Left lung (tissue), 10 donors: ENCODE results near the gene ZNF778. TPM values are rescaled to one million over a fixed set of nuclear protein-coding genes. Genes with fewer than 3 reads are reported as not detected.

ENCODE experiments used
- ATAC-seq: fragments of 200-7000 bp; cut with Tn5 transposase; one replicate; pipeline ENCODE4 v1.9.1; 2020; ENCODE audit warnings: moderate library complexity
- DNase-seq, 4 donors: peaks; one replicate each; pipeline ENCODE4 v3.0.0-alpha.2; 2013 to 2020
- H3K27ac ChIP-seq, 2 donors: fragments of 200-600 bp; sonication (generic) in 1 of 2; one replicate each; pipeline versions ENCODE4 v1.5.0 to v1.8.0; 2020 to 2021
- H3K27me3 ChIP-seq, 2 donors: fragments of 200-600 bp; sonication (generic) in 1 of 2; one replicate each; pipeline versions ENCODE4 v1.5.0 to v1.8.0; 2020 to 2021
- H3K36me3 ChIP-seq, 2 donors: fragments of 200-600 bp; sonication (generic) in 1 of 2; one replicate each; pipeline versions ENCODE4 v1.5.0 to v1.8.0; 2020 to 2021
- H3K4me1 ChIP-seq, 2 donors: fragments of 200-600 bp; one replicate each; pipeline ENCODE4 v1.8.0; 2021
- H3K4me3 ChIP-seq, 2 donors: fragments of 200-600 bp; sonication (generic) in 1 of 2; one replicate each; pipeline versions ENCODE4 v1.5.0 to v1.8.0; 2020 to 2021; ENCODE audit warnings: mild to moderate bottlenecking in 1 of 2
- H3K9me3 ChIP-seq, 2 donors: fragments of 200-600 bp; sonication (generic) in 1 of 2; one replicate each; pipeline versions ENCODE4 v1.5.0 to v1.8.0; 2020 to 2021
- intact Hi-C, 2 donors: fragments of 100-400 bp; cut with DNase I; formaldehyde crosslinking; loops; one replicate each; pipeline versions ENCODE4 v1.11.2 to v1.14.2; 2022
- polyA plus RNA-seq, 6 donors: library from polyadenylated mRNA; unstranded; fragments of 120-200 nt; gene quantifications; one replicate each; pipeline ENCODE4 v1.2.1, GENCODE V29; 2013; ENCODE audit not compliant: insufficient read length in 6 of 6
- total RNA-seq, 2 donors: library from RNA; stranded (reverse); fragmentation: NEBNext Ultra II Directional; extraction: Animal tissue kit (Norgen Biotek cat#: 25700); gene quantifications; one replicate each; pipeline ENCODE4 v1.2.1, GENCODE V29; 2021
- TF ChIP-seq, protein P1 (sequence below), 2 donors: fragments of 200-600 bp; sonication (generic) in 1 of 2; IDR thresholded peaks; one replicate each; pipeline versions ENCODE4 v1.5.0 to v1.8.0; 2021; ENCODE audit warnings: antibody characterized with exemption in 2 of 2
- donor health status: DM: no; HTN: yes; CAD: no.
- donor health status: DM: no; HTN: no; CAD: no.

The ZNF778 gene
- total and polyA plus RNA-seq, 8 donors, result 4.0 to 9.5 (median 6.1) TPM

DNA sequence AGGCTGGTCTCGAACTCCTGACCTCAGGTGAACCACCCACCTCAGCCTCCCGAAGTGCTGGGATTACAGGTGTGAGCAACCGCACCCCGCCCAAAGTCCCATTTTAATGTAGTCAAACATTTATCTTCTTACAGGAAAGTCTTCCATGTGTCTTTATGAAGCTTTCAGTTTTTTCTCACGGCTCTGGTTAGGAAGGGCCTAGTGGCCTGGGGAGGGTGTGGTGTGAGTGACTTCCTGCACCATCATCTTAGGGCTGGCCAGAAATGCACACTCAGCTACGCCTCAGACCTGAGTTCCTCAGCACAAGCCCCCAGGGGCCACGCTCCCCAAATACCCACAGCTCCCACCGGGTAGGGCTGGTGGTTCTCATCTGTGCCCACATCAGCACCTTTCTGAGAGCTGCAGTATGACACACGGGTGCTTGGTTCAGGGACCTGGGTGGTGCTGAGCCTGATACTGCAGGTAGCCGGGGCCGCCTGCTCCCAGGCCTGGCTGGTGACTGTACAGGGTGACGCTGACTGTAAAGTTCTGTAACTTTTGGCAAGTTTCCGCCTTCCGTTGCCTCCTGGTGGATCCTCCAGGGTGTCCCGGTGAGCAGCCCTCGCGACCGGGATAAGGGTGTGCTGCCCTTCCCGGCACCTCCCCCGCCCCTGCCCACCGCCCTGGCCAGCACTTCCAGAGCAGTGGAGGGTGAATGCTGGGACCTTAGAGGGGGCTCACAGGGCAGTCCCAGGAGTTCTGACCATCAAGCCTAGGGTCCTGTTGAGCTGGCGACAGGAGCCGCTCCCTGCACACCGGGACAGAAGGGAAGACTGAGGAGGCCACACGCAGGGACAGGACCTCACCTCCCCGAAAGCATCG lies 52.5 kb downstream of the ZNF778 start:
- no peaks in the 10 kb centered on the region for H3K9me3 ChIP-seq
- TF ChIP-seq, protein P1, sequence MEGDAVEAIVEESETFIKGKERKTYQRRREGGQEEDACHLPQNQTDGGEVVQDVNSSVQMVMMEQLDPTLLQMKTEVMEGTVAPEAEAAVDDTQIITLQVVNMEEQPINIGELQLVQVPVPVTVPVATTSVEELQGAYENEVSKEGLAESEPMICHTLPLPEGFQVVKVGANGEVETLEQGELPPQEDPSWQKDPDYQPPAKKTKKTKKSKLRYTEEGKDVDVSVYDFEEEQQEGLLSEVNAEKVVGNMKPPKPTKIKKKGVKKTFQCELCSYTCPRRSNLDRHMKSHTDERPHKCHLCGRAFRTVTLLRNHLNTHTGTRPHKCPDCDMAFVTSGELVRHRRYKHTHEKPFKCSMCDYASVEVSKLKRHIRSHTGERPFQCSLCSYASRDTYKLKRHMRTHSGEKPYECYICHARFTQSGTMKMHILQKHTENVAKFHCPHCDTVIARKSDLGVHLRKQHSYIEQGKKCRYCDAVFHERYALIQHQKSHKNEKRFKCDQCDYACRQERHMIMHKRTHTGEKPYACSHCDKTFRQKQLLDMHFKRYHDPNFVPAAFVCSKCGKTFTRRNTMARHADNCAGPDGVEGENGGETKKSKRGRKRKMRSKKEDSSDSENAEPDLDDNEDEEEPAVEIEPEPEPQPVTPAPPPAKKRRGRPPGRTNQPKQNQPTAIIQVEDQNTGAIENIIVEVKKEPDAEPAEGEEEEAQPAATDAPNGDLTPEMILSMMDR (IDR thresholded peaks at IDR 0.05), result no peak
- intact Hi-C loops, result no loop called here
- no peak for ATAC-seq
- H3K4me3 ChIP-seq, result no peak overlapping the region
- no peaks in the 10 kb centered on the region for H3K27me3 ChIP-seq
- DNase-seq, result peak in 1 of 4 donors; percentile 41
- no peak overlapping the region for H3K27ac ChIP-seq
- peaks cover 0 to 92% of the 10 kb centered on the region in 2 donors for H3K36me3 ChIP-seq
- no peaks in the 10 kb centered on the region for H3K4me1 ChIP-seq

DNA sequence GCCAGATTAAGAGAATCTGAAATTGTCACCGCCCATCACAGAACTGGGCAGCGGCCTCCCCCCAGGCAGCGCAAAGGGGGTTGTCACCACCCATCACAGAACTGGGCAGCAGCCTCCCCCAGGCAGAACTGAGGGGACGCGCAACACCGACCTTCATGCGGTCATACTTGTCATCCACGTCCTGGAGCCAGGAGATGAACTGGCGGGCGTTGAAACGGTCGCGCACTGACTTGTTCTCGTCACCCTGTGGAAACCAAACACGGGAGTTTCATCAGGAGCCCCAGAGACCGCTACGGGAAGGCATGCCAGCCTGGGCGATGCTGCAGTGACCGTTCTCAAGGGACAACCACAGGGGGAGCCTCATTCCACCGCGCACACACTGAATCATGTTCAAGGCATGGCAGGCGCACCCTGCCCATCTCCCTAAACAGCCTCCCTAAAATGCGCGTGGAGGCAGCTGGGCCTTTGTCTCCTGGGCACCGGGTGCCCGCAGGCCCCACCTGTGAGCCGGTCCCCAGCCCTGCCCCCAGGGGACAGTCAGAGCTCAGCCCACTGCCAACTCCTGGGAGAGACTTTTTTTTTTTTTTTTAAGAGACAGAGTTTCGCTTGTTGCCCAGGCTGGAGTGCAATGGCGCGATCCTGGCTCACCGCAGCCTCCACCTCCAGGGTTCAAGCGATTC lies 53.3 kb downstream of the ZNF778 start:
- TF ChIP-seq, protein P1 (IDR thresholded peaks at IDR 0.05), result no peak
- no peak overlapping the region for H3K4me3 ChIP-seq
- ATAC-seq (no peak), DNase-seq (peak in 1 of 4 donors; percentile 57)
- peaks cover 0 to 92% of the 10 kb centered on the region in 2 donors for H3K36me3 ChIP-seq
- no peaks in the 10 kb centered on the region for H3K4me1 ChIP-seq
- H3K27ac ChIP-seq, result no peak overlapping the region
- intact Hi-C loops, result no loop called here
- H3K9me3 ChIP-seq, result no peaks in the 10 kb centered on the region
- H3K27me3 ChIP-seq, result no peaks in the 10 kb centered on the region

DNA sequence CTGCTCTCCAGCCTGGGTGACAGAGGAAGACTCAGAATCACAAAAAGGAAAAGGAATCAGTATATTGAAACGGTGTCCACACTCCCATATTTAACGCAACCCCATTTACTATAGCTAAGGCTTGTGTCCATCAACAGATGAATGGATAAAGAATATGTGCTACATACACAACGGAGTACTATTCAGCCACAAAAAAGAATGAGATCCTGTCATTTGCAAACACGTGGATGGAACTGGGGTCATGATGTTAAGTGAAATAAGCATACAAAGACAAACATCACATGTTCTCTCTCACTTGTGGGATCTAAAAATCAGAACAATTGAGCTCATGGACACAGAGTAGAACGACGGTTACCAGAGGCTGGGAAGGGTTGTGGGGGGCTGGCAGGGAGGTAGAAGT lies 55.1 kb downstream of the ZNF778 start:
- H3K27ac ChIP-seq, result no peak overlapping the region
- peaks cover 0 to 93% of the 10 kb centered on the region in 2 donors for H3K36me3 ChIP-seq
- TF ChIP-seq, protein P1 (IDR thresholded peaks at IDR 0.05), result no peak
- no peak for DNase-seq
- H3K27me3 ChIP-seq, result no peaks in the 10 kb centered on the region
- intact Hi-C loops, result no loop called here
- H3K4me3 ChIP-seq, result no peak overlapping the region
- ATAC-seq, result no peak
- H3K4me1 ChIP-seq, result no peaks in the 10 kb centered on the region
- no peaks in the 10 kb centered on the region for H3K9me3 ChIP-seq

DNA sequence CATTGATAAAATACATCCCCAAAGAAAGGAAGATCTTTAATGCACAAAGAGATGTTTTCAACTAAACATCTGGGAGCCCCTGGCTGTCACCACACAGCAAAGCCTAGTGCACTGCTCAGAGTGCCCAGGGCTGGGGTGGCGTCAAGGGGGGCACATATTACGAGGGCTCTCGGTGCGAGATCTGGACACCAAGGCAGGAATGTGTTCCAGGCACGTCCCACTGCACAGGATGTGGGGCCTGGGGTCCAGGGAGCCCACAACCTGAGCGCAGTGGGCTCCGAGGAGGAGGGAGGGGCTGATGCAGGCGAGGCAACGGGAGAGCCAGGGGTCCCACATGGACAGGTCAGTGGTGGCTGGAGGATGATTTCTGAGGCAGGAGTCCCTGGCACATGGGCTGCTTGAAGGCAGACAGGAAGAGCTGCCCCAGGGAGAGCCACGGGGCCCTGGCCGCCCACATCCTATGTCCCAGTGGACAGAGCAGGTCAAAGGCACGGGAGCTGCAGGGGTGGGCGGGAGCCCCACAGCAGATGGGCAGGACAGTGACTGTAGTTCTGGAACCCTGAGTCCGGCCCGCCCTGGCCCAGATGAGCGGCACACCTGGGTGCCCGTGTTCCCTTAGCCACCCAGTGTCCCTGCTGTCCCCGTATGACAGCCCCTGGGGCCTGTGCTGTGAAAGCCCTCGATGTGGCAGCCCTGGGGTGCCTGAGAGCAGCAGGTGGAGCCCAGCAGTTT lies 56.4 kb downstream of the ZNF778 start:
- Histone ChIP-seq H3K9me3 (no peaks in the 10 kb centered on the region), H3K4me1 (no peaks in the 10 kb centered on the region), H3K4me3 (no peak overlapping the region), H3K36me3 (peaks cover 0 to 100% of the 10 kb centered on the region in 2 donors), H3K27ac (no peak overlapping the region), H3K27me3 (no peaks in the 10 kb centered on the region)
- intact Hi-C loops, result no loop called here
- ATAC-seq, result no peak
- peak in 1 of 4 donors; percentile 59 for DNase-seq
- TF ChIP-seq, protein P1 (IDR thresholded peaks at IDR 0.05), result no peak
